NCI-H1092 treated with DMSO at 0.1 percent for 48 hours (cell line): ENCODE data around the gene NPIPA5.
A peak's percentile ranks its signal among the peaks of the same experiment; 100 is the strongest.
"Not testable (repeated sequence)": the region's sequence is repeated elsewhere in the genome, so short reads cannot be mapped to it uniquely, and the experiment has no call there.

ENCODE experiments used
- DNase-seq: peaks from one replicate; lab custom pipeline; 2025; lab: John Stamatoyannopoulos, UW

The NPIPA5 gene

GRCh38 chr16:15378194-15378593, at the start of gene NPIPA5:
NPIPA5 (minus strand) TSS chr16:15378294; CDS start chr16:15378294, 0 bp downstream.
- not testable (repeated sequence) for DNase-seq

- peak; percentile 26 for DNase-seq
Observed at GRCh38 chr16:15427648-15428239, 49.6 kb upstream of the NPIPA5 start.

- no peak for DNase-seq
Observed at GRCh38 chr16:15426796-15427195, 48.7 kb upstream of the NPIPA5 start.

GRCh38 chr16:15425861-15426260, 47.8 kb upstream of the NPIPA5 start:
- no peak for DNase-seq

- DNase-seq: no peak
Observed at GRCh38 chr16:15422222-15422621, 44.1 kb upstream of the NPIPA5 start.

GRCh38 chr16:15421696-15422095, 43.6 kb upstream of the NPIPA5 start:
- DNase-seq: not testable (repeated sequence)

- DNase-seq: no peak
Observed at GRCh38 chr16:15418206-15418605, 40.1 kb upstream of the NPIPA5 start.

- DNase-seq: no peak
Observed at GRCh38 chr16:15417197-15417596, 39.1 kb upstream of the NPIPA5 start.

GRCh38 chr16:15415511-15415985, 37.5 kb upstream of the NPIPA5 start:
- DNase-seq: no peak

- not testable (repeated sequence) for DNase-seq
Observed at GRCh38 chr16:15409476-15409875, 31.4 kb upstream of the NPIPA5 start.

- DNase-seq: not testable (repeated sequence)
Observed at GRCh38 chr16:15407756-15408155, 29.7 kb upstream of the NPIPA5 start.

GRCh38 chr16:15404792-15405191, 26.7 kb upstream of the NPIPA5 start:
- DNase-seq: no peak

- not testable (repeated sequence) for DNase-seq
Observed at GRCh38 chr16:15404091-15404490, 26.0 kb upstream of the NPIPA5 start.

- no peak for DNase-seq
Observed at GRCh38 chr16:15403392-15403995, 25.4 kb upstream of the NPIPA5 start.

GRCh38 chr16:15401972-15402371, 23.9 kb upstream of the NPIPA5 start:
- DNase-seq: no peak

GRCh38 chr16:15400314-15400713, 22.2 kb upstream of the NPIPA5 start:
- DNase-seq: not testable (repeated sequence)

- DNase-seq: no peak
Observed at GRCh38 chr16:15399317-15399716, 21.2 kb upstream of the NPIPA5 start.

GRCh38 chr16:15398618-15399316, 20.7 kb upstream of the NPIPA5 start:
- DNase-seq: no peak

- no peak for DNase-seq
Observed at GRCh38 chr16:15396948-15397594, 19.0 kb upstream of the NPIPA5 start.

GRCh38 chr16:15396509-15396829, 18.4 kb upstream of the NPIPA5 start:
- DNase-seq: not testable (repeated sequence)

- DNase-seq: peak; percentile 33
Observed at GRCh38 chr16:15395631-15396508, 17.8 kb upstream of the NPIPA5 start, which contains the start of gene MPV17L. MPV17L (plus strand) TSS chr16:15395754; CDS start chr16:15395898, 144 bp downstream.

- DNase-seq: not testable (repeated sequence)
Observed at GRCh38 chr16:15393025-15393424, 14.9 kb upstream of the NPIPA5 start.
